Keratinocyte (primary cell): ENCODE measurements around the gene FHOD3.

Experiments
- CTCF ChIP-seq, 3 experiments: IDR thresholded peaks in 1 of 3; conservative IDR thresholded peaks in 1 of 3; optimal IDR thresholded peaks in 1 of 3; 2 replicates in 2 of 3; 3 replicates in 1 of 3; pipeline versions ENCODE3 to v1.5.1; 2011; ENCODE audit warnings: low read length in 3 of 3, mild to moderate bottlenecking in 3 of 3, moderate library complexity in 2 of 3, control low read depth in 1 of 3, inconsistent platforms in 1 of 3; ENCODE audit not compliant: insufficient read depth in 2 of 3; ENCODE audit errors: extremely low read depth in 1 of 3
- EZH2 ChIP-seq: IDR thresholded peaks from one replicate; pipeline ENCODE4 v1.6.1; 2012; ENCODE audit warnings: inconsistent platforms, mild to moderate bottlenecking, low read length, moderate library complexity

GRCh38 chr18:36406805-36407204, 109.3 kb downstream of the FHOD3 start:
- TF ChIP-seq EZH2 (no peak), CTCF (optimal IDR thresholded peaks at IDR 0.05 in 1 of 3, IDR thresholded peaks at IDR 0.05 in 1 of 3, conservative IDR thresholded peaks at IDR 0.05 in 1 of 3; ENCODE audit: extremely low read depth in 1 of 3, insufficient read depth in 2 of 3, low read length in 3 of 3) (no peak)
